Measurements from ENCODE around the gene NCOR2. TPM values are rescaled to one million over a fixed set of nuclear protein-coding genes. Genes with fewer than 3 reads are reported as not detected.

NCOR2 gene
- total RNA-seq, 1 donor from 2014 or later, result 251 TPM

DNA sequence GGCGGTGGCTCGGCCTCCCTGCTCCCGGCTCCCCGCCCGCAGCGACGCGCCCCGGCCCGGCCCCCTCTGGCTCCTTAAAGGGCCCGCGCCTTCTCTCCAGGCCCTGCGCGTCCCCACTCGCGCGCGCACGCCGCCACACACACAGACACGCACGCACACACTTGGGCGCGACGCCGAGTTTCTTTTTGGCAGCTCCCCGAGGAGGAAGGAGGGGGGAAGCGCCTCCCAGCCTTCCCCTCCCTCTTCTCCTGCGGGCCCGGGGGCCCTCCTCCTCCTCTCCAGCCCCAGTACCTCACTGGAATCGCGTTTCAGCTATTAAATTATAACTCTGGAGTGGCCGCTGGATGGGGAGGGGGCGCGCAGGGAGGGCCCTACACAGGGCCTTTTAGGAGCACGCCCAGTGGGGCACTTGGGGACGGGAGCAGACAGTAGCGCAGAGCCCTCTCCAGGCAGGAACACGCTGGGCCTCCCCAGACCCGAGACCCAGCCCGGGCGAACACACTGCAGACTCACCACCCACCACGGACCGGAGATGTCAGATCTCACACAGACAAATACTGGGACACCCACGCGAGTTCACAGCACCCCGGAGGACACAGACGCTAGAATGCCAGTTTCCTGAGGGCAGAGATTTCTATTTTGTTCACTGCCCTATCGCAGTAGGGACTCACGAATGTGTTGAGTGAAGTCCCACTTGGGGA lies 411 bp upstream of the NCOR2 start:
- no peaks in the 10 kb centered on the region for H3K9me3 Mint-ChIP-seq (ENCODE audit: low read depth)
- peak overlapping the region; percentile 81 for H3K4me3 Mint-ChIP-seq (ENCODE audit: low read depth)
- H3K4me1 Mint-ChIP-seq (ENCODE audit: low read depth), result peaks cover 20% of the 10 kb centered on the region
- H3K36me3 Mint-ChIP-seq (ENCODE audit: insufficient read depth), result no peaks in the 10 kb centered on the region
- peak overlapping the region; percentile 86 for H3K27ac Mint-ChIP-seq
- peak; percentile 55 for DNase-seq (ENCODE audit: low spot score, unreplicated experiment)
- TF ChIP-seq, protein P1, sequence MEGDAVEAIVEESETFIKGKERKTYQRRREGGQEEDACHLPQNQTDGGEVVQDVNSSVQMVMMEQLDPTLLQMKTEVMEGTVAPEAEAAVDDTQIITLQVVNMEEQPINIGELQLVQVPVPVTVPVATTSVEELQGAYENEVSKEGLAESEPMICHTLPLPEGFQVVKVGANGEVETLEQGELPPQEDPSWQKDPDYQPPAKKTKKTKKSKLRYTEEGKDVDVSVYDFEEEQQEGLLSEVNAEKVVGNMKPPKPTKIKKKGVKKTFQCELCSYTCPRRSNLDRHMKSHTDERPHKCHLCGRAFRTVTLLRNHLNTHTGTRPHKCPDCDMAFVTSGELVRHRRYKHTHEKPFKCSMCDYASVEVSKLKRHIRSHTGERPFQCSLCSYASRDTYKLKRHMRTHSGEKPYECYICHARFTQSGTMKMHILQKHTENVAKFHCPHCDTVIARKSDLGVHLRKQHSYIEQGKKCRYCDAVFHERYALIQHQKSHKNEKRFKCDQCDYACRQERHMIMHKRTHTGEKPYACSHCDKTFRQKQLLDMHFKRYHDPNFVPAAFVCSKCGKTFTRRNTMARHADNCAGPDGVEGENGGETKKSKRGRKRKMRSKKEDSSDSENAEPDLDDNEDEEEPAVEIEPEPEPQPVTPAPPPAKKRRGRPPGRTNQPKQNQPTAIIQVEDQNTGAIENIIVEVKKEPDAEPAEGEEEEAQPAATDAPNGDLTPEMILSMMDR (IDR thresholded peaks at IDR 0.05; ENCODE audit: unreplicated experiment), result no peak
- peaks cover 3% of the 10 kb centered on the region for H3K27me3 Mint-ChIP-seq

DNA sequence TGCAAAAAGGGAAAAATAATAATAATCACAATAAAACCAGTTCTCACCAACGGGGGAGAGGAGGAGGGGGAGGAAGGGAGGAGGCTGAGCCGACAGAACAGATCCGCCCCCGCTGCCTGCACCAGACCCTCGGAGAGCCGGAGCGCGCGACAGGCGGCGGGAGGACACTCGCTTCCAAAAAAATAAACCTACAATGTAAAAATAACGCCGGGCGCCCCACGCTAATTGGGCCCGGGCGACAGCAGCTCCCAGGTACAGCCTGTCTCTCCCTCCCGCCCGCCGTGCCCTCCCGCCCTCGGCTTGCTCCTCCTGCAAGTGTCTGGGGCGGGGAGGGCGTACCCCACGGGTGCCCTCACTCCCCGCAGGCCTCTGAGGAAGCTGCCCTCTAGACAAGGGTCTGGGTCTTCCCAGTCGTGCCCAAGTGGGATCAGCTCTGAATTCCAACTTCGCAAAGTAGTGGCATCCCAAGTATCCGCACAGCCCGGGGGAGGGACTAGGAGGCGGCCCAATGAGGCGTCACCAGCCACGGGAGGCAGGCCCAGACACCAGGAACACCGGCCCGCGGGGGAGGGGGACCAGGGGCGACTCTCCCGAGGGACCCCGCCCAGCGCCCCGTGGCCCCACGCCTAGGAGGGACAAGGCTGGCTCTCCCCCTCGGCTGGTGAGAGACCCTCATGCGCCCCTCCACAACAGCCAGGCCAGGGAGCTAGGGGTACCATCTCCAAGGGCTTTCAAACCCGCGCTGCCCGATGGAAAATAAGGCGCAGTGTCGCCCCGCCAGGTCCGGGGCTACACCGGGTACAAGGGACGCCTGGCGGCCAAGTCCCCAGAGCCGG lies 1.0 kb downstream of the NCOR2 start:
- Mint-ChIP-seq H3K4me1 (ENCODE audit: low read depth) (peaks cover 23% of the 10 kb centered on the region), H3K27ac (peak overlapping the region; percentile 90), H3K9me3 (ENCODE audit: low read depth) (no peaks in the 10 kb centered on the region), H3K36me3 (ENCODE audit: insufficient read depth) (no peaks in the 10 kb centered on the region), H3K27me3 (peaks cover 3% of the 10 kb centered on the region), H3K4me3 (ENCODE audit: low read depth) (peak overlapping the region; percentile 88)
- peak; percentile 60 for DNase-seq (ENCODE audit: low spot score, unreplicated experiment)
- TF ChIP-seq, protein P1 (IDR thresholded peaks at IDR 0.05; ENCODE audit: unreplicated experiment), result no peak

DNA sequence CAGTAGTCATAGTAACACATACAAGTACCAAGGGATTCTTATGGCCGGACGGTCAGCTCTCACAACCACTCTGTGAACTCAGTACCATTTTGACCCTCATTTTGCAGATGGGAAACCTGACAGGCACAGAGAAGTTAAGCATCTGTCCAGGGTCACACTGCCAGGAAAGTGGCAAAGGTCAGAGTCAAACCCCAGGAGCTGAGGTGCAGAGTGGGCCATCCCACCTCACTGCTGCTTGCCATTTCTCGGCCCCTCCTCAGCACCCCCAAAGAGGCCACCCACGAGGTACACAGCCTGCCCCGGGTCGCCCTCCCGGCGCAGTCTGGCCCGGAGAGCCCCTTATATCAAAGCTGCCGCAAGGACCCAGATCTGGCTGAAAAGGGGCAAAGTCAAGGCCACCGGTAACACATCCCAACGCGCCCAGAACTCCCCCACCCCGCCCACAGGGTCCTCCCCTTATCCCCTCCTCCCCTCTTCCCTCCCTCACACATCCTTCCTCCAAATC lies 1.7 kb downstream of the NCOR2 start:
- no peak for DNase-seq (ENCODE audit: low spot score, unreplicated experiment)
- Mint-ChIP-seq H3K4me1 (ENCODE audit: low read depth) (peaks cover 27% of the 10 kb centered on the region), H3K27ac (peak overlapping the region; percentile 90), H3K27me3 (peaks cover 3% of the 10 kb centered on the region), H3K9me3 (ENCODE audit: low read depth) (no peaks in the 10 kb centered on the region), H3K4me3 (ENCODE audit: low read depth) (peak overlapping the region; percentile 88), H3K36me3 (ENCODE audit: insufficient read depth) (no peaks in the 10 kb centered on the region)
- TF ChIP-seq, protein P1 (IDR thresholded peaks at IDR 0.05; ENCODE audit: unreplicated experiment), result no peak

DNA sequence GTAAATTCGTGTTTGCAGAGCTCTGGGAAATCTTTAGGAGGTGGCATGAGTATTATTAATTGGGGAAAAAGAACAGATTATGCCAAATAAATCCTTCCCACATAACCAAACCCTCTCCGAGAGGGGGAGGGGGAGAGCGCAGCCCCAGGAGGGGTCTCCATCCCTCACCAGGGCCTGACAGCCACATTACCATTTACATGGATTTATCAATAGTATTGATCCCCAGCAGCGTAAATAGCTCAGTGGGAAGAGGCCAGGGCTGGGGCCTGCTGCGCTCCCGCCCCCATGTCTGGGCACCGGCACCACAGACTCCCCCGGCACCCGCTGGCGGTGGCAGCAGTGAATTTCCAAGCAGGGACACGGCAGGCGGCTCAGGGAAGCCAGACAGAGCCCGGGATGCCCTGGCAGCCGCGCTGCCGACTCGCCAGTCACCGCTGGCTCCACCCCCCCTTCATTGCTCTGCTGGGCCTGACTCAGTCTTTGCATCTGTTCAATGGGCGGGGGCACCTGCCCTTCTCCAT lies 2.4 kb downstream of the NCOR2 start:
- TF ChIP-seq, protein P1 (IDR thresholded peaks at IDR 0.05; ENCODE audit: unreplicated experiment), result no peak
- Mint-ChIP-seq H3K4me3 (ENCODE audit: low read depth) (peak overlapping the region; percentile 88), H3K9me3 (ENCODE audit: low read depth) (no peaks in the 10 kb centered on the region), H3K27me3 (peaks cover under 1% of the 10 kb centered on the region), H3K27ac (peak overlapping the region; percentile 83), H3K4me1 (ENCODE audit: low read depth) (peaks cover 27% of the 10 kb centered on the region), H3K36me3 (ENCODE audit: insufficient read depth) (no peaks in the 10 kb centered on the region)
- peak; percentile 44 for DNase-seq (ENCODE audit: low spot score, unreplicated experiment)
